ENCODE measurements around the gene CNKSR2. TPM values are rescaled to one million over a fixed set of nuclear protein-coding genes. Genes with fewer than 3 reads are reported as not detected.
"Not testable (repeated sequence)": the region's sequence is repeated elsewhere in the genome, so short reads cannot be mapped to it uniquely, and the experiment has no call there.

Gene CNKSR2
- polyA plus RNA-seq, 3 donors: 0.47 to 2.0 (median 0.76) TPM

DNA sequence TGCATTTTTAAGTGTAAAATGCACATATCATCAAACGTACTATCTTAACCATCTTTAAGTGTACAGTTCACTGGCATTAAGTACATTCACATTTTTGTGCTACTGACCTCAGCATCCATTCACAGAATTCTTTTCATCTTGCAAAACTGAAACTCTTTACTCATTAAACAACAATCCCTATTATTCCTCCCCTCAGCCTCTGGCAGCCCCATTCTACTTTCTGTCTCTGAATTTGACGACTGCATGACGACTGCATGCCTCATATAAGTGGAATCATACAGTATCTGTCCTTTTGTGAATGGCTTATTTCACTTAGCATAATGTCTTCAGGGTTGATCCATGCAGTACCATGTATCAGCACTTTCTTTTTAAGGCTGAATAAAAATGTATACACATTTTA is 38.7 kb downstream of the CNKSR2 start:
- no peak overlapping the region for H3K27ac ChIP-seq (ENCODE audit: low read depth, low read length)
- 47 to 88% (median 83%) methylated on average over 3 of the region's 3 CpGs for WGBS, 3 donors

DNA sequence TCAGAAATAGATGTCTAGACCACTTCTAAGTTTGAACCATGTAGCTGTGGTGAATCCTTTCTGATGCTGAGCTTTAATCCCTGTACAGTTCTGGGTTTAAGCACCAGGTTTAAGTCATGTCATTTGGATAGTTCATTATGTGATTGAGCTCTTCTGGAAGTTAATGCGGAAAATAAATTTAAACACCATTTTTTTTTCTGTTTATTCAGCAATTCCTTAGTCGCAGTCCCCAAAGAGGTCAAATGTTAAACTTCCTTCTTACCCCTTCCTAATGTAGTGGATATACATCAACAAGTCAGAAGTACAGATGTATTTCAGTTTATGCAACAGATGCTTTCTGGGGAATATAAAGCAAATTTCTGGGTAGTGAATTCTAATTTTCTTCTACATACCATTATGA is 52.9 kb downstream of the CNKSR2 start:
- WGBS, 3 donors: 67 to 98% (median 81%) methylated on average over 2 of the region's 2 CpGs
- H3K27ac ChIP-seq (ENCODE audit: low read depth, low read length): no peak overlapping the region

DNA sequence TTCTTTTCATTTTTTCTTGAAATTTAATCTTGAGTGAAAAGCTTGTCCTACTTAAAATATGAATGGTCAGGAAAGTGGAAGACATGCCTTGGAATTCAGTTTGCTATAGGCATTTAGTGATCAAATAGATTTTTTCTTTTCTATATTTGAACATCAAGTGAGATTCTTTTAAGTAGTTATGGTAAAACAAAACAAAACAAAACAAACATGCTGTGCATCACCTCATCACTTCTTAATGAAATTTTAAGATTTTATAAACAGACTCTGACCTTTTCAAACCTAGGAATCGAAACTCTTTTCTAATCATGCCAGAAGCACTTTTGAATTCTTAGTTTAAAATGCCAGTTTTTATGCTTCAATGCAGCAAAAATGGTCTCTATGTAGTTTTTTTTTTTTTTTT is 62.8 kb downstream of the CNKSR2 start:
- no peak overlapping the region for H3K27ac ChIP-seq (ENCODE audit: low read depth, low read length)
- 68 to 95% (median 70%) methylated on average over 1 of the region's 1 CpG for WGBS, 3 donors

DNA sequence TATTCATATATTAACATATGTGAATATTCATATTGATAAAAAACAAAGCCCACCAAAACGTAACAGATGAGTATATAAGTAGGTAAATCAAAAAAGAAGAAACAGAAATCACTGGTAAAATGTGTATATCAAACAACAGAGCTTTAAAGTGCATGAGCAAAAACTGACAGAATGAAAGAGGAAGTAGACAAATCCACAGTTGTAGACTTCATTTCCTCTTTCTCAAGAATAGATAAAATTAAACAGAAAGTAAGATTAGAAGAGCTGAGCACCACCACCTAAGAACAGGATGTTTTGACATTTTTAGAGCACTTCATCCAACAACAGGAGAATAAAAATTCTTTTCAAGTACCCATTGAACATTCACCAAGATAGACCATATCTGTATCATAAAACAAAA is 64.6 kb downstream of the CNKSR2 start:
- no peak overlapping the region for H3K27ac ChIP-seq (ENCODE audit: low read depth, low read length)
- WGBS, 3 donors: 19 to 80% (median 19%) methylated on average over 1 of the region's 1 CpG

DNA sequence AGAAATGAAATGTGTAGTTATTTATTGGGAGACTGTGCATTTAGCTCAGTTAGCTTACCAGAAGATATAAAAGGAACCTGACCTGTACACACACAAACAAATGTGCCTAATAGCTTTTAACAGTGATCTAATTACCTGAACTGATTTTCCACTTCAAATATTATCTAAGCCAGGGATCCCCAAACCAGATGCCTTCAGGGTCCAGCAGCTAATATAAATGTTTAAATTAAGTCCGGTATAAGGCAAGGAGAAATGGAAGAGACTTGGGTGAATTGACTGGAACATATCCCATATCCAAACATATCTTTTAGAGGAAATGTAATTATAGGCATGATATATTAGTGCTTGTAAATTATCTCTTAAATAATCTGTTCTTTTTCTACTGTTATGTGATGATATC is 66.7 kb downstream of the CNKSR2 start:
- H3K27ac ChIP-seq (ENCODE audit: low read depth, low read length): no peak overlapping the region
- 66 to 88% (median 81%) methylated on average over 1 of the region's 1 CpG for WGBS, 3 donors

DNA sequence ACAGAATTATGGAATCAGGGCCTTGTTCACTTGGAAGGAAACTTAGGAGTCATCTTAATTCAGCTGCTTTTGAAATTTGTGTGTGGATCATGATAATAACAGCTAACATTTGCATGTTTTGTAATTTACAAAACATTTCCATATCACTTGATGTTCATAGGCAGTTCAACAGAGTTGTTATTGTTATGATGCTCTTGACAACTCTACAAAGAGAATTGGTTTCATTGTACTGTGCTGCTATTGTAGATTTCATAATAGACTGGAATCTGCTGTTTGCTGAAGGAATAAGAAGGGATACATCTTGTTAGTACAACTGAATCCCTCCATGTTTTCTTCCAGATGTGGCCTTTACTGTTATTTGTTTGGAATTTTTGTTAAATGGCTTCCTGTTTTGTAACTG is 83.5 kb downstream of the CNKSR2 start:
- H3K27ac ChIP-seq (ENCODE audit: low read depth, low read length): no peak overlapping the region

DNA sequence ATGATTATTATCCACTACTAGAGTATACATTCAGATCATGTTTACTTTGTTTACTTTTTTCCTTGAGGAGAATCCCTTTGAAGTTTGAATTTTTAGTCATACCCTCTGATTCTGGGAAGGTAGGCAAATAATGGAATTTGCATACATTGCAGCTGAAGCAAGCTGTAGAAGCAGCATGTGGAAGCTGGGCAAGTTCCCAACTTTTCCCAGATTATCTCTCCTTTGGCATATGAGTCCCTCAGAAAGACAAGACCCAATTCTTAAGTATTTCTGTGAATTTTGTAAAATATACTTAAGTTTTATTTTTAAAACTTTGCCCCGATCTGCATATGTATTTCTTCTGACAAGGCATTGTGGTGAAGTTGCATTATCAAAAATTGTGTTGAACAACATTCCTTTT is 94.9 kb downstream of the CNKSR2 start:
- WGBS, 3 donors: 69 to 88% (median 86%) methylated on average over 1 of the region's 1 CpG
- no peak overlapping the region for H3K27ac ChIP-seq (ENCODE audit: low read depth, low read length)

DNA sequence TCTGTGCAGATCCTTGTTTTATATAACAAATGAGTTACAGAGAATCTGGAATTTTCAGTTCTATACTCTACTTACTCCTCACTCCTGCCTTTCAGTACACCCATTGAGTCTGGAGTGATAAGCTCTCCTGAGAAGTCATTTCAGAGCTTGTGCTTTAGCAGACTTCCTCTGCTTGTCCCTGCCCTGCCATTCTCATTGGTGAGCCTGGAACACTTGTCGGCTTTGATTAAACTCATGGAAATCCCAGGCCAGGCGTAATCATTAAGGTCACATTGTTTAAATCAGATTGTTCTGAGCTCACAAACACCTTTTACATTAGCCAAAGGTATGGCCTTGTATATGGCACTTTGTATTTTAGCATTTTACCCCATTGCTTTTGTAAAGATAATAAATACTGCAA is 102.7 kb downstream of the CNKSR2 start:
- no peak overlapping the region for H3K27ac ChIP-seq (ENCODE audit: low read depth, low read length)
- WGBS, 3 donors: 23 to 85% (median 70%) methylated on average over 2 of the region's 2 CpGs

DNA sequence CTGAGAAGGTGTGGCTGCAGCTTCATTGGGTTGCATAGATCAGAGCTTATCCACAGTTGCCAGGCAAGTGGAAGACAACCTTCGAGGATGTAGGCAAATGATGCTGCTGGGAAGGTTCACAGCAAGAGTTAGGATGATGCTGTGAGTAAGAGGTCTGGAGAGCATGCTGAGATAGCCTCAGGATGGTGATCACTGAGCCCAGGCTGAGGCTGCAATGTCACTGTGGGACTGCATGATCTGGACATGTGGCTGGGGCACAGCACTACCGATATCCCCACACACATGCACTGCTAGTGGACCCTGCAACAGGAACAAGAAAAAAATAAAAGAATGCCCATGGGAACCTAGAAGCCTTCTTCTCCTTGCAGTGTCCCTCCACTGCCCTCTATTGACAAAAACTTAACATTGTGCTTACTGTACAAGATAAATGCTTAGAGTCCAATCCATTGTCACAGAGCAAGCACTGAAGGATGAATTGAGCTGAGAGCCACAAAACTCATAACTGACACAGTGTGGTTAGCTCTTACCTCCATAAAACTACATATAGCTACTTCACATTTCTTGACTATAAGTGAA is 105.6 kb downstream of the CNKSR2 start:
- 13 to 26% (median 21%) methylated on average over 2 of the region's 2 CpGs for WGBS, 3 donors

DNA sequence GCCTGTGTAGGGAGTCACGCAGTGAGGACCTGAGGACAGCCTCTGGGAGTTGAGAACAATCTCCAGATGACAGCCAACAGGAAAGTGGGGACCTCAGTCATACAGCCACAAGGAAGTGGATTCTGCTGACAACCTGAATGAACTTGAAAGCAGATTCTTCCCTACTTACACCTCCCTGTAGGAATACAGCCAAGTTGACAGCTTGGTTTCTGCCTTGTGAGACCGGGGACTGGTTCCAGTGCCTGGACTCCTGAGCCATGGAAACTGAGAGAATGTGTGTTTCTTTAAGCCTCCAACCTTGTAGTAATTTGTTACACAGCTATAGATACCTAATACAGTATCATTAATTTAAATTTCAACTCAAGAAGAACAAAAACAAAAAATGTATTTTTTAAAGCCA is 107.5 kb downstream of the CNKSR2 start:
- WGBS, 3 donors: 65 to 83% (median 83%) methylated on average over 2 of the region's 2 CpGs
- no peak overlapping the region for H3K27ac ChIP-seq (ENCODE audit: low read depth, low read length)

More for the DNA sequence above, 105.6 kb downstream of the CNKSR2 start:
- H3K27ac ChIP-seq (ENCODE audit: low read depth, low read length): no peak overlapping the region

DNA sequence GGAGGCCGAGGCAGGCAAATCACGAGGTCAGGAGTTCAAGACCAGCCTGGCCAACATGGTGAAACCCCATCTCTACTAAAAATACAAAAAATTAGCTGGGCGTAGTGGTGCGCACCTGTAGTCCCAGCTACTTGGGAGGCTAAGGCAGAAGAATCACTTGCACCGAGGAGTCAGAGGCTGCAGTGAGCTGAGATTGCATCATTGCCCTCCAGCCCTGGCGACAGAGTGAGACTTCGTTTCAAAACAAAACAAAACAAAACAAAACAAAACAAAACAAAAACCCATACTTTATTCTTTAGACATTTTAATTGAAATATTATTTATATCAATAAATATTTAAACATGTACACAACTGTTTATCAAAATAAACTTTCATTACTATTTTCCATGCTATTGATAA is 109.8 kb downstream of the CNKSR2 start:
- WGBS, 3 donors: 80 to 98% (median 95%) methylated on average over 5 to 7 of the region's 7 CpGs
- H3K27ac ChIP-seq (ENCODE audit: low read depth, low read length): not testable (repeated sequence)

DNA sequence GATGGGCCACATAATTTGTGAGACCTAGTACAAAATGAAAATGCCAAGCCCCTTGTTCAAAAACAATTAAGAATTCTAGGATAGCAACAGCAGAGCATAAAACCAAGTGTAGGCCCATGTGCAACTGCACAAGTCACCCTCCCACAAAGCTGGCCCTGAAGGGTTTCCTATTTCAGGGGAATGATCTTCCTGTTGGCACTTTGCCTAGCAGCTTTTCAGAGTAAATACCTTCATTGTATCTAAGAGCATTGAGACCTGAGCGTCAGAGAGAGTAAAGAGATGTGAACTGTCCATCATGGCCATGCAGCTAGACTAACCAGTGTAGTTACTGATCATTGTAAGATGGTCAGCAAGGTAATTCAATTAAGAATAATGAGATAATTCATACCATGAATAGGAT is 113.6 kb downstream of the CNKSR2 start:
- WGBS, 3 donors: 36 to 63% (median 45%) methylated on average over 1 of the region's 1 CpG
- H3K27ac ChIP-seq (ENCODE audit: low read depth, low read length): no peak overlapping the region

DNA sequence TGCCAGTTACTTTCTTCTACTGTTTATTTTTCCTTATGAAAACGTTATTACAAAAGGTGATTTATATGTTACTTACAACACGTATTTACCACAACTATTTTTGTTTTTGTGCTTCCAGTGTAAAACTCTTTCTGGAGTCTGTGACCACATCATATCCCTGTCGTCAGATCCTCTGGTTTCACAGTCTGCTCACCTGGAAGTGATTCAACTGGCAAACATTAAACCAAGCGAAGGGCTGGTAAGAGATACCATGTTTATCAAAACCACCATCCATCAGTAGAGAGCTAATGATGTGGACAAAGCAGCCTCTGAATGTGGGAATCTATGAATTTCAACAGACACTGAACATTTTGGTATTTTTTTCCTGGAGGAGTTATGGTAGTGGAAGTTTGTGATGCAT is 116.1 kb downstream of the CNKSR2 start:
- no peak overlapping the region for H3K27ac ChIP-seq (ENCODE audit: low read depth, low read length)
- WGBS, 3 donors: 43 to 73% (median 52%) methylated on average over 4 of the region's 4 CpGs

DNA sequence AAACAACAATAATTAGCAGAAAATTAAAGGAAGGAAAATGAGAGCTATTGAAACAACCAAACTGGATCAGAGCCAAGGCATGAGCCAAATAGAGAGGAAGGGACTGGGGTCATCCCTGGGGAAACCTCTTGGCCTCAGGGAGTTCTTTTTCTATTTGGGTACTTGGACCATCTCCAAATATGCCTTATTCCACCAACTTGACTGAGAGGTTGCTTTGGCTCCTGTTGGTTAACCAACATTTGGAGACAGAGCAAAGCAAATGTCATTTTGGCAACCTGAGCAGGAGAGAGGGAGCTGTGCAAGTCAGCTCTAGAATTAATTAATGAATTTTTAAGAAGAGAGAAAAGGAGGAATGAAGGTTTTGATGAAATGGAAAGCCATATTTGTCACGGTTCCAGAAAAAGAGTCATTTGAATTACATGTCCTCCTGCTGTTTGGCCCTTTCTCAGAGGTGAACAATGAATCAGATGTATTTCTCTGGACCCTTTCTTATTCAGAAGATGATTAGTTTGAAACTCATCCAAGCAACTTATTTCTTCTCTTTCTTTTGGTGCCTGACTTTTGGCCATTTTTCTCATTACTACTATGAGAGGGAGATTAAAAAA is 119.1 kb downstream of the CNKSR2 start:
- 44 to 88% (median 52%) methylated on average over 1 of the region's 1 CpG for WGBS, 3 donors
- H3K27ac ChIP-seq (ENCODE audit: low read depth, low read length): no peak overlapping the region

DNA sequence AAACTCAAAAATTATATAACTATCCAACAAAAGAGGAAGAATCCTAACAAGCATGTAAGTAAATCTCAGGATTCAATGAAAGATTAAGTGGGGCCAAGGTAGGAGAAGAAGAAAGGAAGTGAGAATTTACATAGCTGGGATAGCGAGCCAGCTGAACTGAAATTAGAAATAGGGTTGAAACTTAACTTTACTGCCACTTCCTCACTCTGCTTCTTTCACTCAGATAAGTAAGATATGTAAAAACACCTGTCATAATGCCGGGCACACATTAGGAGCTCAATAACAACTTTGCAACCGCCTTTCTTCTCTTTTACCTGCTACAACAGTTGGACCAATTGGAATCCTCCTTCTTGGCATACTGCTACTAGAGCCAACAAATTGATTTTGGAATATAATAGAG is 129.4 kb downstream of the CNKSR2 start:
- 70 to 94% (median 92%) methylated on average over 3 of the region's 3 CpGs for WGBS, 3 donors
- H3K27ac ChIP-seq (ENCODE audit: low read depth, low read length): no peak overlapping the region

DNA sequence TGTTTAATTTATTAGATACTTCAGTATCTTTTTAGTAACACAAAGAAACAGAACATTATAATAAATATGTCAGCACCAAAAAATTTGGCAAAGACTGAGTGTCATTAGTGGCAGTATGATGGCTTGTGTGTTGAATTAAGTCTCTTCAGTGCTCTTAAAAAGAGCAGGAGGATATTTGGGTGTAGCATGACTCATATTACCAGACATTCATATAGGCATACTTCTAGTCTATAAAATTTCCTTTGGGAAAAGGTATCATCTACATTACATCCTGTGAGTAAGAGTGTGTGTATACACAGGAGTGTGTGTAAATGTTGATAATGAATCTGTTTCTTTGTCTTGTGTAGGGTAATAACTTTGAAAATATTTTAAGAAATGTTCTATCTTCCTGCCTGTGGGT is 135.7 kb downstream of the CNKSR2 start:
- H3K27ac ChIP-seq (ENCODE audit: low read depth, low read length): no peak overlapping the region

DNA sequence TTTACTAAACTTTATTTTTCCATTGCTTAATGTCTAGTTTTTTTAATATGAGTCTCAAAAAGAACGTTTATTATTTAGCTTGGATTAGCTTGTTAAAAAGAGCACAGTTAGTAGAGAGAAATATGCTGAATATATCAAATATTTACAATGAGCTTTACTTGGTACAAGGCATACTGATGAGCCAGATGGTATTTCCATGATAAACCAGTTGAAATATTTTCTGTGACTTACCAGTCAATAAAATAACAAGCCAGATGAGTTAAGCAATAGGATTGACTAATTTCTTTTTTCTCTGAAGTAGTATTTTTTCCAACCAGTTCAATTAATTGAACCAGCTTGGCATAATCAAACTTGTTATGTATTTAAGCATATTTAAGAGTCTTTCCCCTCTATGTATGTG is 149.8 kb downstream of the CNKSR2 start:
- no peak overlapping the region for H3K27ac ChIP-seq (ENCODE audit: low read depth, low read length)
- 43 to 88% (median 73%) methylated on average over 1 of the region's 1 CpG for WGBS, 3 donors

DNA sequence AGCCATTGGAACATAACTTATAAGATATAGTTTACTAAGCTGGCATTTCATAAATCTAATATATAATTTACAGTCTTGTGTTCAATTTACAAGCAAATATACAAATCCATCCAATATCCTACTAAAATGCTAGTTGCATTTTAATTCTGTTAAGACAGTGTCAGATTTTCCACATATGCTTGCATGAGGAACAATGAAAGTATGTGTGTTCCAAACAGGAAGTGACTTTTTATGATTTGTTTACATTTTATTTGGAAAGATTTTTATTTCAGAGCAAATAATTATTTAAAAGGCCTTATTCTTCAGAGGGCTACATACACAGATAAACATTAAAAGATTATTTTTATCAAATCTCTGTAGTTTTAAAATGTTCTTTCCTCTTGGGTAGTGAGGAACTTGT is 153.9 kb downstream of the CNKSR2 start:
- H3K27ac ChIP-seq (ENCODE audit: low read depth, low read length): no peak overlapping the region

DNA sequence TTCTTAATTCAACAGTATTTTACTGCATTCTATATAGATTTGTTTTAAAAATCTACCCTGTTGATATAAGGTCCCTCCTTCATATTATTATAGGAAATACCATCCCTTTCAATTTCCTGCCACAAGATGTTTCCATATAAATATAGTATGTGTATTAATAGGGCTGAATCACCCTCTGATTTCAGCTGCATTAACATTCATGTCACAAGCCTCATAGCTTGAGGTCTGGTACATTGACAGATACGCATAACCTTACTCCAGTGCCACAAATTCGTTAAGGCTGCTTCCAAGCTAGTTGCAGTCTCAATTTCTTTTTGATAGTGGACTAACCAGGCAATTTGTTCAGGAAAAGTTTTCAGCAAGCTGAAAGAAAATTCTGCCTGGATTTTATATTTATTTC is 155.6 kb downstream of the CNKSR2 start:
- WGBS, 3 donors: 48 to 92% (median 79%) methylated on average over 2 of the region's 2 CpGs
- no peak overlapping the region for H3K27ac ChIP-seq (ENCODE audit: low read depth, low read length)

DNA sequence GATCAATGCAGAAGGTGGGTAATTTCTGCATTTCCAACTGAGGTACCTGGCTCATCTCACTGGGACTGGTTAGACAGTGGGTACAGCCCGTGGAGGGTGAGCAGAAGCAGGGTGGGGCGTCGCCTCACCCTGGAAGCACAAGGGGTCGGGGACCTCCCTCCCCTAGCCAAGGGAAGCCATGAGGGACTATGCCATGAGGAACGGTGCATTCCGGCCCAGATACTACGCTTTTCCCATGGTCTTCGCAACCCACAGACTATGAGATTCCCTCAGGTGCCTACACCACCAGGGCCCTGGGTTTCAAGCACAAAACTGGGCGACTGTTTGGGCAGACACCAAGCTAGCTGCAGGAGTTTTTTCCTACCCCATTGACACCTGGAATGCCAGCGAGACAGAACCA is 170.4 kb downstream of the CNKSR2 start:
- not testable (repeated sequence) for H3K27ac ChIP-seq (ENCODE audit: low read depth, low read length)
- 80 to 96% (median 95%) methylated on average over 9 to 10 of the region's 10 CpGs for WGBS, 3 donors

DNA sequence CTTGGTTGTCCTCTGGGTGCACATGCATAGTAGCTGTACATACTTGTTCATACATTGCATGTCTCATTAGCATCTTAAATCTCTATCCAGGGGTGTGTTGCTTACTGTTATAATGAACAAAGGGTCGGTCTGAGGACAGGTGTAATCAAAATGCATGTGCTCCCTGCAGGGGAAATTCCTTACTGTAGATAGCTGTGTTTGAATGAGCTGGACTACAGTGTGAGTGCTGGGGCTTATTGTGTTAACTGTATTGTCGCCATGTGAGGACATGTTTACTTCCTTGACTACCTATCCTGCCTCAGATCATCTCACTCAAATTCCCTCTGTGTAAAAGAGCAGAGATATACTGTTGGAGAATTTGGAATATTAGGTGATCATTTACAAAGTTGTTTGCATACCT is 185.2 kb downstream of the CNKSR2 start:
- H3K27ac ChIP-seq (ENCODE audit: low read depth, low read length): no peak overlapping the region
- 41 to 74% (median 69%) methylated on average over 2 of the region's 2 CpGs for WGBS, 3 donors

Measured in adipose tissue (tissue), 3 donors.